ENCODE data around the gene ITPR1.

The ITPR1 gene

DNA sequence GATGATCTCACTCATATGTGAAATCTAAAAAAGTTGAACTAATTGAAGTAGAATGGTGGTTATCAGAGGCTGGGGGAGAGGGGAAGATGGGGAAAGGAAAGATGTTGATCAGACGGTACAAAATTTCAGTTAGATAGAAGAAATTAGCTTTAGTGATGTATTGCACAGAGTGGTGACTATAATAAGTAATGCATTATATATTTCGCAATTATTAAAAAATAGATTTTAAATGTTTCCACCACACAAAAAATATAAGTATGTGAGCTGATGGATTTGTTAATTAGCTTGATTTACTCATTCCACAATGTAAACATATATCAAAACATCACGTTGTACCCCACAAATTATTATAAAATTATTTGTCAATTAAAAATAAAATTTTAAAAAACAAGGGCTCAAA is 34.2 kb upstream of the ITPR1 start:
- in situ Hi-C loops (cut with MboI; ENCODE audit: low pct_unique_long_range_greater_than_20kb, low sequenced_read_pairs, unreplicated experiment): no loop called here
- DNase-seq (ENCODE audit: low spot score): no peak
- TF ChIP-seq CTCF (IDR thresholded peaks at IDR 0.05; ENCODE audit: extremely low read depth, insufficient read depth, missing control alignments): no peak

GRCh38 chr3:4460334-4460733 is 32.8 kb upstream of the ITPR1 start:
- in situ Hi-C loops (cut with MboI; ENCODE audit: low pct_unique_long_range_greater_than_20kb, low sequenced_read_pairs, unreplicated experiment): no loop called here
- no peak for DNase-seq (ENCODE audit: low spot score)
- TF ChIP-seq CTCF (IDR thresholded peaks at IDR 0.05; ENCODE audit: extremely low read depth, insufficient read depth, missing control alignments): no peak

GRCh38 chr3:4461468-4462090 is 31.6 kb upstream of the ITPR1 start:
- no peak for TF ChIP-seq CTCF (IDR thresholded peaks at IDR 0.05; ENCODE audit: extremely low read depth, insufficient read depth, missing control alignments)
- in situ Hi-C loops (cut with MboI; ENCODE audit: low pct_unique_long_range_greater_than_20kb, low sequenced_read_pairs, unreplicated experiment): no loop called here
- DNase-seq (ENCODE audit: low spot score): no peak

- no peak for DNase-seq (ENCODE audit: low spot score)
- TF ChIP-seq CTCF (IDR thresholded peaks at IDR 0.05; ENCODE audit: extremely low read depth, insufficient read depth, missing control alignments): no peak
- in situ Hi-C loops (cut with MboI; ENCODE audit: low pct_unique_long_range_greater_than_20kb, low sequenced_read_pairs, unreplicated experiment): no loop called here
Observed at GRCh38 chr3:4462369-4463040, 30.6 kb upstream of the ITPR1 start.

DNA sequence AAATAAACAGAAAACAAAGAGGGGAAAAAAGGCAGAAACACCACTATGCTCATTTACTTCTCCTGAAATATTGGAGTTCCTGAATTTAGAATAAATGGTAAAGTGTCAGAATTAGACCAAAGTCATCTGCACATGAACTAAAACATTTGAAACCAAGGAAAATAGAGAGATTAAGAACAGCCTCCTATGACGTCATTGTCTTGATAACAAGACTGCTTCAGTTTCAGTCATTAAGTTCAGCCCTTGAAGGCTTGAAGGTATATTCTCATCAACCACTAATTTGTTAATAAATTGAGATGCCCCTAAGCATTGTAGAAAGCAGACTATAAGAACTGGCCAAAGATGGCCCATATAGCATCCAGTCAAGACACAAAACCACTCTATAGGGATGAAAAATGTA is 28.6 kb upstream of the ITPR1 start:
- TF ChIP-seq CTCF (IDR thresholded peaks at IDR 0.05; ENCODE audit: extremely low read depth, insufficient read depth, missing control alignments): no peak
- DNase-seq (ENCODE audit: low spot score): no peak
- in situ Hi-C loops (cut with MboI; ENCODE audit: low pct_unique_long_range_greater_than_20kb, low sequenced_read_pairs, unreplicated experiment): no loop called here

GRCh38 chr3:4466741-4467521 is 26.2 kb upstream of the ITPR1 start, which contains the start of gene SUMF1:
SUMF1 (minus strand) TSS chr3:4467269; CDS start chr3:4467245, 24 bp downstream.
- in situ Hi-C loops (cut with MboI; ENCODE audit: low pct_unique_long_range_greater_than_20kb, low sequenced_read_pairs, unreplicated experiment): no loop called here

More at GRCh38 chr3:4466741-4467521, 26.2 kb upstream of the ITPR1 start, which contains the start of gene SUMF1:
- DNase-seq (ENCODE audit: low spot score): peak; percentile 92
- TF ChIP-seq CTCF (IDR thresholded peaks at IDR 0.05; ENCODE audit: extremely low read depth, insufficient read depth, missing control alignments): no peak
